Superior temporal gyrus (tissue), 1 donor: ENCODE measurements around the gene LRRTM4.

Experiments
- DNase-seq: peaks from one replicate; pipeline ENCODE4 v3.0.0-alpha.2; 2016; ENCODE audit errors: extremely low spot score

The LRRTM4 gene

GRCh38 chr2:77470096-77470495, 52.1 kb downstream of the LRRTM4 start:
- DNase-seq, result no peak

- DNase-seq, result no peak
Measured at GRCh38 chr2:77469106-77469505, 53.1 kb downstream of the LRRTM4 start.

GRCh38 chr2:77459840-77460239, 62.3 kb downstream of the LRRTM4 start:
- no peak for DNase-seq

GRCh38 chr2:77458216-77458615, 64.0 kb downstream of the LRRTM4 start:
- DNase-seq, result no peak

GRCh38 chr2:77457665-77458064, 64.5 kb downstream of the LRRTM4 start:
- DNase-seq, result no peak

- DNase-seq, result no peak
Measured at GRCh38 chr2:77443076-77443475, 79.1 kb downstream of the LRRTM4 start.

GRCh38 chr2:77434880-77435279, 87.3 kb downstream of the LRRTM4 start:
- no peak for DNase-seq

GRCh38 chr2:77428946-77429345, 93.2 kb downstream of the LRRTM4 start:
- DNase-seq, result no peak

- DNase-seq, result no peak
Measured at GRCh38 chr2:77421971-77422370, 100.2 kb downstream of the LRRTM4 start.

- no peak for DNase-seq
Measured at GRCh38 chr2:77418537-77418936, 103.6 kb downstream of the LRRTM4 start.

- no peak for DNase-seq
Measured at GRCh38 chr2:77404189-77404588, 118.0 kb downstream of the LRRTM4 start.

- no peak for DNase-seq
Measured at GRCh38 chr2:77398970-77399600, 123.1 kb downstream of the LRRTM4 start.

GRCh38 chr2:77397763-77398162, 124.4 kb downstream of the LRRTM4 start:
- DNase-seq, result no peak

- DNase-seq, result no peak
Measured at GRCh38 chr2:77395011-77395410, 127.2 kb downstream of the LRRTM4 start.

GRCh38 chr2:77391119-77391518, 131.1 kb downstream of the LRRTM4 start:
- no peak for DNase-seq

- DNase-seq, result no peak
Measured at GRCh38 chr2:77387324-77387723, 134.9 kb downstream of the LRRTM4 start.

- DNase-seq, result no peak
Measured at GRCh38 chr2:77372636-77373035, 149.5 kb downstream of the LRRTM4 start.

- no peak for DNase-seq
Measured at GRCh38 chr2:77370511-77370910, 151.7 kb downstream of the LRRTM4 start.

GRCh38 chr2:77363277-77363676, 158.9 kb downstream of the LRRTM4 start:
- DNase-seq, result no peak

GRCh38 chr2:77348821-77349220, 173.4 kb downstream of the LRRTM4 start:
- no peak for DNase-seq

GRCh38 chr2:77336013-77336412, 186.2 kb downstream of the LRRTM4 start:
- no peak for DNase-seq

GRCh38 chr2:77328134-77328931, 193.8 kb downstream of the LRRTM4 start:
- DNase-seq, result no peak

GRCh38 chr2:77325395-77325794, 196.8 kb downstream of the LRRTM4 start:
- DNase-seq, result no peak
